AG10803 (cell line): Measurements from ENCODE around the gene HABP4.

Source experiments
- DNase-seq: peaks from one replicate; pipeline ENCODE4 v3.0.0; 2010; ENCODE audit warnings: low read depth
- H3K4me3 ChIP-seq: 2 replicates; pipeline ENCODE4 v1.5.1; 2011; ENCODE audit warnings: mild to moderate bottlenecking, low read length, control low read depth
- CTCF ChIP-seq: conservative IDR thresholded peaks from 2 replicates; pipeline ENCODE4 v1.5.1; 2011; ENCODE audit warnings: mild to moderate bottlenecking, low read length, control low read depth, inconsistent platforms

Gene HABP4

DNA sequence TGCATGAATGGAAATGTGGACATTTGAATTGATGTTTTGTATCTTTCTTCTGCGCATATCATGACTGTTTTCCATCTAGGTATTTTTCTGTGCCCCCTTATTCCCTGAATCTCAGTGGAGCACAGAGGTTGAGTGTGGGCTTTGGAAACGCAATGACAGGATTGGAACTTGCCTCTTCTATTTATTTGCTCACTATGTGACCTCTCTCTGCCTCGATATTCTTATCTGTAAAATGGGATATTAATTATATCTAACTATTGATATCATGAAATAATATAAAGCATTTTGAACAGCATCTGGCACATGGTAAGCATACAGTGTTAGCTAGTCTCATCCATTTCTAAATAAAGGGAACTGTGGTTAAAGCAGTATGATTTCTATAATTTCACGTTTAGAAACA, 26.0 kb downstream of the HABP4 start:
- TF ChIP-seq CTCF, result no peak
- no peak overlapping the region for H3K4me3 ChIP-seq
- no peak for DNase-seq

DNA sequence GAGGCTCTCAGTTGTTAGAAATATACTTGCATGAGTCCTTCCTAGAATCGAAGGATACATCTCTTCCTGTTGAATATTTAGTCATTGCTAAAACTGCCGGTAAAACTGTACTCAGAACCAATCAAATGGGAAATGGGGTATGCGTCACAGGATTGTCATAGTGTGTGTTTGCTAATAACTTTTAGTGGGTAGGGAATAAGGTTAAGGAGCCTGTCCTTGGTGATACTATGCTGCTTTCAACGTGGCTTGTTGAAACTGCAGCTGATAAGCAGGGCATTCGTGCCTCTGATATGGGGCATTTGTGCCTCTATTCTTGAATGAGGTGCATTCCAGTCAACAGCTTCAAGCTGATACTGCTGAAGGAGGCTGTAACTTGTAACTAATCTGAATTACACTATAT, 26.6 kb downstream of the HABP4 start:
- H3K4me3 ChIP-seq, result no peak overlapping the region
- TF ChIP-seq CTCF, result no peak
- peak; percentile 32 for DNase-seq

- H3K4me3 ChIP-seq, result no peak overlapping the region
- DNase-seq, result peak; percentile 71
- TF ChIP-seq CTCF, result no peak
These were observed 28.9 kb downstream of the HABP4 start for GRCh38 chr9:96478829-96479371.

DNA sequence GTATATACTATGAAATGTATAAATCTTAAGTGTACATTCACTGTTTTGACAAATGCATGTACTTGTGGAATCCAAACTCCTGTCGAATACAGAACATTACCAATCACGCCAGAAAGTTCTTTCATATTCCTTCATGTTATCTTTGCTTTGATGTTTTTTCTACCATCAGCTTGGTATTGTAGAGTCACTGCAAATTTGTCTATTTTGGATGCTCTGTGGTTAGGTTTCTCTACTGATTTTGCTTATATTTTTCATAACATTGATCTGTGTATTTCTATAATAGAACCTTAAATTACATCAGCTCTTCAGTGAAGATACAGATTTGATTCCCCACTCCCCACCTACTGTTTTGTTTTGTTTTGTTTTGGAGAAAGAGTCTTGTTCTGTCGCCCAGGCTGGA, 30.8 kb downstream of the HABP4 start:
- no peak overlapping the region for H3K4me3 ChIP-seq
- no peak for TF ChIP-seq CTCF
- no peak for DNase-seq

GRCh38 chr9:96482476-96482875, 32.5 kb downstream of the HABP4 start:
- H3K4me3 ChIP-seq, result no peak overlapping the region
- TF ChIP-seq CTCF, result no peak
- DNase-seq, result no peak

GRCh38 chr9:96483197-96483596, 33.2 kb downstream of the HABP4 start:
- no peak for DNase-seq
- TF ChIP-seq CTCF, result no peak
- H3K4me3 ChIP-seq, result no peak overlapping the region

DNA sequence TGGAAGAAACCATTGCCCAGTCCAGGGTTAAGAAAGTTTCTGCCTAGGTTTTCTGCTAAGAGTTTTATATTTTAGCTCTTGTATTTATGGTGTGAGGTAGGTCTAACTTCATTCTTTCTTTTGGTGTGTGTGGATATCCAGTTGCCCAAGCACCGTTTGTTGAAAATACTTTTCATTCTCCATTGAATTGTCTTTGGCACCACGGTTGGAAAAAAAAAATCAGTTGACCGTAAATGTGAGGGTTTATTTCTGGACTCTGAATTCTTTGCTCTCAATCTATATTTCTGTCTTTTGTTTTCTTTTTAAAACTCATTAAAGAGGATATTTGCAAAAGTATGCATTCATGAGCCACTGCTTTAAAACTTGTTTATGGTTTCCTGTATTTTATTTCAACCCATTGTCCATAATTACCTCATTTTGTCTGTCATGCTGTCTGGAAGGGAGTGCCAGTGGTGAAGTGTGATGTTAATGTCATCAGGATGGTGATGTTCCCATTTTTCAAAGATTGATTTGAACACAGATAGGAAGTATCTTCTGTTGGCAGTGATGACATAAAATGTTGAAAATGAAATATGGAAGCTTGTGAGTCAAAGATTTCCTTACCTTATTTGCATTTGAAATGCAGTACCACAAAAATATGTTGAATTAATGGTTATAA, 33.9 kb downstream of the HABP4 start:
- TF ChIP-seq CTCF, result no peak
- no peak overlapping the region for H3K4me3 ChIP-seq
- peak; percentile 33 for DNase-seq
